AG10803 (cell line): ENCODE measurements around the gene ATF7IP.

Source experiments
- DNase-seq: peaks from one replicate; pipeline ENCODE4 v3.0.0; 2010; ENCODE audit warnings: low read depth
- H3K4me3 ChIP-seq: 2 replicates; pipeline ENCODE4 v1.5.1; 2011; ENCODE audit warnings: mild to moderate bottlenecking, low read length, control low read depth
- CTCF ChIP-seq: conservative IDR thresholded peaks from 2 replicates; pipeline ENCODE4 v1.5.1; 2011; ENCODE audit warnings: mild to moderate bottlenecking, low read length, control low read depth, inconsistent platforms

The ATF7IP gene

GRCh38 chr12:14408208-14408607, 42.7 kb downstream of the ATF7IP start:
- H3K4me3 ChIP-seq, result no peak overlapping the region
- DNase-seq, result peak; percentile 40
- no peak for TF ChIP-seq CTCF

GRCh38 chr12:14410177-14410576, 44.7 kb downstream of the ATF7IP start:
- no peak overlapping the region for H3K4me3 ChIP-seq
- TF ChIP-seq CTCF, result no peak
- no peak for DNase-seq

- peak; percentile 15 for DNase-seq
- H3K4me3 ChIP-seq, result no peak overlapping the region
- no peak for TF ChIP-seq CTCF
Observed at GRCh38 chr12:14410841-14411569, 45.5 kb downstream of the ATF7IP start.

- no peak overlapping the region for H3K4me3 ChIP-seq
- peak; percentile 37; the same call in 1 of the 2 replicates for TF ChIP-seq CTCF
- peak; percentile 70 for DNase-seq
Observed at GRCh38 chr12:14416658-14417057, 51.2 kb downstream of the ATF7IP start.

- DNase-seq, result peak; percentile 86
- no peak for TF ChIP-seq CTCF
- no peak overlapping the region for H3K4me3 ChIP-seq
Observed at GRCh38 chr12:14417715-14418114, 52.2 kb downstream of the ATF7IP start.

- TF ChIP-seq CTCF, result peak; percentile 51
- H3K4me3 ChIP-seq, result no peak overlapping the region
Observed at GRCh38 chr12:14418451-14418890, 53.0 kb downstream of the ATF7IP start.

GRCh38 chr12:14422516-14423230, 57.2 kb downstream of the ATF7IP start:
- no peak for DNase-seq
- TF ChIP-seq CTCF, result no peak
- H3K4me3 ChIP-seq, result no peak overlapping the region

More at GRCh38 chr12:14418451-14418890, 53.0 kb downstream of the ATF7IP start:
- peak; percentile 34 for DNase-seq
